Thyroid gland (tissue), 4 donors: ENCODE measurements around the gene COL18A1. TPM values are rescaled to one million over a fixed set of nuclear protein-coding genes. Genes with fewer than 3 reads are reported as not detected.

Source experiments
- DNase-seq, 2 donors: peaks; one replicate each; pipeline ENCODE4 v3.0.0-alpha.2; 2019
- H3K27ac ChIP-seq, 3 donors: fragments of 200-600 bp; sonication (generic); 1 replicate in 2 of 3; 2 replicates in 1 of 3; pipeline ENCODE4 v1.5.1; 2016 to 2019; ENCODE audit warnings: mild to moderate bottlenecking in 1 of 3, moderate library complexity in 1 of 3
- H3K27me3 ChIP-seq: fragments of 200-600 bp; sonication (generic); one replicate; pipeline ENCODE4 v1.5.1; 2019
- H3K36me3 ChIP-seq, 2 donors: fragments of 200-600 bp; sonication (generic); one replicate each; pipeline ENCODE4 v1.5.1; 2016 to 2019
- H3K4me1 ChIP-seq, 2 donors: fragments of 200-600 bp; sonication (generic); one replicate each; pipeline ENCODE4 v1.5.1; 2017 to 2019
- H3K4me3 ChIP-seq, 3 donors: fragments of 200-600 bp; sonication (generic); replicated peaks in 1 of 3; 1 replicate in 2 of 3; 2 replicates in 1 of 3; pipeline ENCODE4 v1.5.1; 2016; ENCODE audit warnings: mild to moderate bottlenecking in 1 of 3
- H3K9me3 ChIP-seq: fragments of 200-600 bp; sonication (generic); one replicate; pipeline ENCODE4 v1.5.1; 2017
- CTCF ChIP-seq, 6 experiments: fragments of 200-600 bp in 3 of 6; fragments of 450-650 bp in 3 of 6; sonication (generic) in 3 of 6; IDR thresholded peaks; one replicate each; pipeline ENCODE4 v1.5.1; 2016 to 2019; ENCODE audit warnings: antibody characterized with exemption in 6 of 6, mild to moderate bottlenecking in 2 of 6, inconsistent platforms in 1 of 6, moderate library complexity in 1 of 6
- POLR2A ChIP-seq, 2 donors: fragments of 450-650 bp; IDR thresholded peaks; one replicate each; pipeline ENCODE4 v1.6.1; 2017; ENCODE audit warnings: antibody characterized with exemption in 2 of 2, mild to moderate bottlenecking in 2 of 2, moderate library complexity in 1 of 2
- WGBS, 2 donors: methylation state at CpG; one replicate each; pipeline ENCODE4 v1.1.5; 2017; 5-methylcytosine and 5-hydroxymethylcytosine counted together
- intact Hi-C: fragments of 100-400 bp; cut with DNase I; formaldehyde crosslinking; loops from one replicate; pipeline ENCODE4 v1.15.1; 2023
- total RNA-seq, 4 donors: library from RNA; depleted of rRNA; stranded (reverse); fragments of >200 nt; gene quantifications; one replicate each; pipeline ENCODE4 v1.2.3, GENCODE V29; 2016

COL18A1 gene
- total RNA-seq, 4 donors from 2014 or later: 105 to 264 (median 238) TPM

GRCh38 chr21:45401916-45402900 lies 2.8 kb upstream of the COL18A1 start:
- H3K27me3 ChIP-seq: no peaks in the 10 kb centered on the region
- no peak overlapping the region for H3K27ac ChIP-seq
- H3K9me3 ChIP-seq: no peaks in the 10 kb centered on the region
- 93% methylated on average over 17 of the region's 17 CpGs for WGBS, 2 donors
- intact Hi-C loops: no loop called here
- TF ChIP-seq POLR2A (IDR thresholded peaks at IDR 0.05): no peak
- TF ChIP-seq CTCF (IDR thresholded peaks at IDR 0.05): no peak
- peak in 1 of 2 donors; percentile 1 for DNase-seq
- H3K4me3 ChIP-seq: no peak overlapping the region
- H3K4me1 ChIP-seq: peaks cover 12 to 17% of the 10 kb centered on the region in 2 donors
- no peaks in the 10 kb centered on the region for H3K36me3 ChIP-seq

- no peaks in the 10 kb centered on the region for H3K27me3 ChIP-seq
- peaks cover 12 to 23% of the 10 kb centered on the region in 2 donors for H3K4me1 ChIP-seq
- H3K36me3 ChIP-seq: no peaks in the 10 kb centered on the region
- intact Hi-C loops: no loop called here
- no peaks in the 10 kb centered on the region for H3K9me3 ChIP-seq
- no peak overlapping the region for H3K27ac ChIP-seq
- TF ChIP-seq CTCF (IDR thresholded peaks at IDR 0.05) (no peak), POLR2A (IDR thresholded peaks at IDR 0.05) (no peak)
- peak in 1 of 2 donors; percentile 1 for DNase-seq
- no peak overlapping the region for H3K4me3 ChIP-seq
- 84 to 89% methylated on average over 7 of the region's 7 CpGs for WGBS, 2 donors
Observed at GRCh38 chr21:45403133-45403824, 1.7 kb upstream of the COL18A1 start.

GRCh38 chr21:45403825-45404729 lies 888 bp upstream of the COL18A1 start:
- WGBS, 2 donors: 21 to 46% methylated on average over 16 to 32 of the region's 39 CpGs
- intact Hi-C loops: no loop called here
- H3K4me3 ChIP-seq: peak overlapping the region in 2 of 3 donors; percentile 28 to 62
- no peaks in the 10 kb centered on the region for H3K9me3 ChIP-seq
- peak overlapping the region in 2 of 3 donors; percentile 1 to 77 for H3K27ac ChIP-seq
- H3K36me3 ChIP-seq: no peaks in the 10 kb centered on the region
- TF ChIP-seq CTCF (IDR thresholded peaks at IDR 0.05): no peak
- peak in 1 of 2 donors; percentile 43 for TF ChIP-seq POLR2A (IDR thresholded peaks at IDR 0.05)
- DNase-seq: peak; percentile 69
- H3K27me3 ChIP-seq: no peaks in the 10 kb centered on the region
- peaks cover 12 to 31% of the 10 kb centered on the region in 2 donors for H3K4me1 ChIP-seq

GRCh38 chr21:45405271-45405818 lies 380 bp downstream of the COL18A1 start:
- peak; percentile 57 to 61 for DNase-seq
- Histone ChIP-seq H3K9me3 (no peaks in the 10 kb centered on the region), H3K27me3 (no peaks in the 10 kb centered on the region), H3K4me1 (peaks cover 16 to 44% of the 10 kb centered on the region in 2 donors), H3K27ac (peak overlapping the region; percentile 52 to 82 (median 76)), H3K4me3 (peak overlapping the region; percentile 22 to 68 (median 34)), H3K36me3 (no peaks in the 10 kb centered on the region)
- 5% methylated on average over 4 of the region's 86 CpGs; no CpG with 5 or more reads in 1 of the 2 donors for WGBS, 2 donors
- intact Hi-C loops: loop anchor here (5.0 kb wide), 1 partner anchor 113 kb away; no protein-coding TSS in a partner anchor
- no peak for TF ChIP-seq CTCF (IDR thresholded peaks at IDR 0.05)
- TF ChIP-seq POLR2A (IDR thresholded peaks at IDR 0.05): peak in 1 of 2 donors; percentile 46
